Activated CD4-positive, alpha-beta T cell treated with anti-CD3 and anti-CD28 coated beads for 24 hours (primary cell): Measurements from ENCODE around the gene PLPPR5.
"Not testable (repeated sequence)": the region's sequence is repeated elsewhere in the genome, so short reads cannot be mapped to it uniquely, and the experiment has no call there.

Experiments
- DNase-seq, 2 donors: peaks; one replicate each; pipeline ENCODE4 v3.0.0-alpha.2; 2020; ENCODE audit warnings: low read depth in 2 of 2

Gene PLPPR5, protein sequence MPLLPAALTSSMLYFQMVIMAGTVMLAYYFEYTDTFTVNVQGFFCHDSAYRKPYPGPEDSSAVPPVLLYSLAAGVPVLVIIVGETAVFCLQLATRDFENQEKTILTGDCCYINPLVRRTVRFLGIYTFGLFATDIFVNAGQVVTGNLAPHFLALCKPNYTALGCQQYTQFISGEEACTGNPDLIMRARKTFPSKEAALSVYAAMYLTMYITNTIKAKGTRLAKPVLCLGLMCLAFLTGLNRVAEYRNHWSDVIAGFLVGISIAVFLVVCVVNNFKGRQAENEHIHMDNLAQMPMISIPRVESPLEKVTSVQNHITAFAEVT

DNA sequence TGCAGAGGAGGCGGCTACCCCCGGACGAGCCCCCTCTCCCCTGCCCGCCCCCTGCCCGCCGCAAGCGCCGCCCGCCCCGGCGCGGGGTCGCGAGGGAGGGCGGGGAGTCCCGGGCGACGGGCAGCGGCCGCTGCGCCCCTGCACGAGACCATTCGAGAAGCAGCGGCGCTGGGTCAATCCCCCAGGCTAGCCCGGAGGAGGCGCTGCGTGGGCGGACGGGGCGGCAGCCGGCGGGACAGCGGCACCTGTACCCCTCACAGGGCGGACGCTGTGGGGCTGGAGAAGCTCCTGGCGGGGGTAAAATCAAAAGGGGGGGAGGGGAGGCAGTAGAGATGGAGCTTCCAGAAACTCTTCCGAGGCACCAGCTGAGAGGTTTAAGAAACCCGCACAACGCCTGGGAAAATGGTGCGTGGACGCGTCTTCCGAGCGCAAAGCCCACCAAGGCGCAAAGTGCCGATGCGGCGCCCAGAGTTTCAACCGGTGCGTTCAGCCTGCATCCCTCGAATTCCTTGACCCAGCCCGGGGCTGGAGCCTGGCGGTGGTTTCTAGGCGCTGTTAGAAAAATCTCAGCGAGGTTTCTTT is at the start of gene PLPPR5:
Gene PLPPR5 (minus strand): TSS at position 1 of the 582 bp plus-strand sequence. CDS start 190 bp downstream, outside the sequence.
- no peak for DNase-seq

DNA sequence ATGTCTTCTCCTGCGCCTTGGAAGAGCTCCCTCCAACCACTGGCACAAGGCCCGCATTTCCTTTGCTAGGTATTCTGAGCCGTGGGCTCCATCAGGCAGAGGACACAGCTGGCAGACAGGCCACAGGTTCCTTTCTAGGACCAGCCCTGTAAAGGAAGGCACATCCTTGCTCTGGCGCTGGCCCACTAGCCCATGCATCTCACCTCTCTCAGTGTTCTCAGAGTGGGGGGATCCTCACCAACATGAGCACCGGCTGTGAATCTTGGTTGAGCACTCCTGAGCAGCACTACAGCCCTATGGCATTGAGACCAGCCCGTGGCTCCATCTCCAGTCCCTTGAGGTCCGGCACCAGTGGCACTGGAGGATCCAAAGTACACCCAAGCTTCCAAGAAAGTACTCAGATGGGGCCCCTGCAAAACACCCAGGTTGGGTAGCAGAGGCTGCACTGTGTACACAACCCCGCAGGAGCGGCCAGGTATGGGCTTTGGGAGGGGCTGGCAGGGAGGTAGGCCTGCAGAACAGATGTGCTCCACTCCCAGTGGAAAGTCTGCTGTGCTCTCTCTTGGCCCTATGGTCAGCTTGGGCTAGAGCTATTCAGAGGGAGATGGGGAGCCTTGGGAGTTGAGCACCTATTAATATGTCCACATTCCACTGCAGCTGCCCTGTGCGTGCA is 47.1 kb upstream of the PLPPR5 start:
- no peak for DNase-seq

DNA sequence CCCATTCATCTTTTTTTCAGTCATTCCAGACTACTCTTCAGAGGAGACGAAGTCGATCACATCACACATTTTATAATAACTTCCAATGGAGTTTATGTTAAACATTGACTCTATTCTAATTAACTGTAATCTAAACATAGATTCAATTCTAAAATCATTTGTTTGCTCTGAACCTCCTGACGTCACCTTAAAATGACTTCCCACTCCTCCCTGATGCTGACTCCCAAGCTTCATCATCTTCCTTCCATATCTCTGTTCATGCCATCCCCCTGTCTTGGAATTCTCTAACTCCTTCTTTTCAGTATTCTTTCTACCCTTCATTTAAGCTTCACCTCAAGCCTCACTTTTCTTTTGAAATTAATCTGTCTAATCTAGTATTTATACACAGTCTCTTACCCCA is 45.1 kb upstream of the PLPPR5 start:
- no peak for DNase-seq

DNA sequence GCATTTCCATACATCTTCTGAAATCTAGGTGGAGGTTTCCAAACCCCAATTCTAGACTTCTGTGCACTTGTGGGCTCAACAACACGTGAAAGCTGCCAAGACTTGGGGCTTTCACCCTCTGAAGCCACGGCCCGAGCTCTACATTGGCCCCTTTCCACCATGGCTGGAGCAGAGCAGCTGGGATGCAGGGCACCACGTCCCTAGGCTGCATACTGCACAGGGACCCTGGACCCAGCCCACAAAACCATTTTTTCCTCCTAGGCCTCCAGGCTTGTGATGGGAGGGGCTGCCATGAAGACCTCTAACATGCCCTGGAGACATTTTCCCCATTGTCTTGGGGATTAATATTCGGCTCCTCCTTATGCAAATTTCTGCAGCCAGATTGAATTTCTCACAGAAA is 32.1 kb upstream of the PLPPR5 start:
- not testable (repeated sequence) for DNase-seq

DNA sequence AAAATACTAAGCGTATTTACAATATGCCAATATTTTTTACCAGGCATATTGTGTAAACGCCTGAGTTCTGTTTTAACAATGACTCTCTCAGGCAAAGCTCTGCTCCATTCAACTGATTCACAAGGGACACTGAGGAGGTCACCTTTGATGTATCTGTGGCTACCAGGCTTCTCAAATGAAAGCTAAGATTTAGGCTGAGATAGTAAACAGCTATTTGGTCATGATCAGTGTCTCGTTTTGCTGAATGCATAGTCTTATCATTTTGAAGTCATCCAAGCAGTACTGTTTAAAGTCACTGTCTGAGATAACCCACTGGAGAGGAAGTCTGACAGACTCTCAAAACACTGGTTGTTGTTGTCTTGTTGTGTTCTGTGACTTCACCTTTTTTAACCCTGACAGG is 13.7 kb upstream of the PLPPR5 start:
- DNase-seq: no peak

DNA sequence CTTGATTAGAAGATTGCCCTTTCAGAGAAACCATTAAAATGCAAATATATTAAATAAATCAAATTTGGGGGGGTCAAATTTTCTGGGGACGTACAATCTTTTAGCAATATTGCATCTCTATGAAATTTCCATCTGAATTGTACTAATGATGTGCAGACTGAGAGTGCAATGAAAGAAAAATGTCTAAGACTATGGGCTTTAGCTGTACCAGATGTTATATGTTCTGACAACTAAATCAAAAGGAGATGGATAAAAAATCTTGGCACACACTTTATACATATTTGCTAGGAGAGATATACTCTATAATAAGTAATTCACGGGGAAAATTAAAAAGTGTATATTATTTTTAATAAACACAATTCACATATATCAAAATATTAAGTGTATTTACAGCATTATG is 13.0 kb upstream of the PLPPR5 start:
- no peak for DNase-seq

DNA sequence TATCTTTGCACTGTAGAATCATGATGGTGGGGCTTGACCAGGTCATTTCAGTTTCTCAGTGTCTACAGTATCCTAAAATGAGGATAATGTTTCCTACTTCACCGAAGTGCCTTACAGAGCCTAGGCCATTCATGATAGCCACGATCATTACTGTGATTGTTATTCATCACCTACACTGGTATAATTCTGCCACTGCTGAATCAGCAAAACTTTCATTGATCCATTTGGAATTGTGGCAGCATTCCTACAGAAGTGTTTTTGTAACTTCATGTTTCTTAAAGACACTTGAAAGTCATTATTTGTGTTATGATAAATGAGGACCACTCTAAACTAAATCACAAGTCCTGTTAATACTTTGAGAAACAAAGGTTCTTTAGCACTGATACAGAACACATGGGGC is 6.0 kb upstream of the PLPPR5 start:
- DNase-seq: no peak

DNA sequence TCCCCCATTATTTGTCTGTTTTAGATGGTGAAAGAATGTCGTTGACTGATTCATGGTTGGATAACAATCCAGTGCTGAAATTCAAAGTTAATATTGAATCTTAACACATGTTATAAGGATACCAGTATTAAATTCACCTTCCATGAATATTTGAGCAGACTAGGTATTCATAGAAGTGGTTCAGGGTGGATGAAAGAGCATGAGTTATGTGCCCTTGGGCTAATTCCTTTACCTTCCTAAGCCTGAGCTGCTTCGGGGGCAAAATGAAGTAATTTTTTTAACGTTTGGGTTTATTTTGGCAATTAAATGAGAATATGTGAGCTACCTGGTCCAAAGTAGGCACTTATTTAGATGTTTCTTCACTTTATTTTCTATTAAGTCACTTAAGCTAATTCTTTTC is 2.7 kb upstream of the PLPPR5 start:
- DNase-seq: no peak

DNA sequence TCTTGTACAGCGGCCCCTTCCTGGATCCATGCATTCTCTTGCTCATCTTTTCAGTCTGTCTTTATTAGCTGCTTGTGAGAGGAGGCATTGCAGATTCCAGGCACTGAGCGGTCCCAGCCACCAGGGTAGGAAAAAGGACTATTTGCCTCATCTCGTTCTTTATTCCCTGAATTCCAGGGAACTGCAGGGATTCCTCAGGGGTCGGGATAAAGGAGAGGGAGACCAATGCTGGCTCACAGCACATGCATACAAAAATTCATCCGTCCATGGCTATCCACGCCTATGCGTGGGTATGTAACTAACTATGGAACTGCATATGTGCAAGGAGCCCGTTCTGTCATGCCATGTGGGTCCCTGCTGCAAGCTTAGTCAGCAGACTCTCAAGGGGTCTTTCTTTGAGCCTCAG is 879 bp upstream of the PLPPR5 start:
- DNase-seq: no peak

DNA sequence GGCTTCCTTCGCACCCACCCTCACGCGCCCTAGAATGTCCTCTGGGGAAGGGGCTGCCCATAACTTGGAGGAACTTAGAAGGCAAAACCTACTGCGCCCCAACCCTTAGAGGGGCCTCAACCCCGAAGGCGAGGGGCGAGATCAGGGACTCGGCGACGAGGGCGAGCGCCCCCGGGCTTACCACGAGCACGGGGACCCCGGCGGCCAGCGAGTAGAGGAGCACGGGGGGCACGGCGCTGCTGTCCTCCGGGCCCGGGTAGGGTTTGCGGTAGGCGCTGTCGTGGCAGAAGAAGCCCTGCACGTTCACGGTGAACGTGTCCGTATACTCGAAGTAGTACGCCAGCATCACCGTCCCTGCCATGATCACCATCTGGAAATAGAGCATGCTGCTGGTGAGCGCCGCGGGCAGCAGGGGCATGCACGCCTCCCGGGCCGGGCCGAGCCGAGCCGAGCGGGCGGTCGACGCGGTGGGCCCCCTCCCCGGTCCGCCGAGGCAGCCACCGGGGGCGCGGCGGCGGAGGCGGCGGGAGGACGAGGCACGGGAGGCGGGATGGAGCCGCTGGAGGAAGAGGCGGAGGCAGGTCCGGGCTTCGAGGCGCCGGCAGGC is 304 bp downstream of the PLPPR5 start:
- no peak for DNase-seq

DNA sequence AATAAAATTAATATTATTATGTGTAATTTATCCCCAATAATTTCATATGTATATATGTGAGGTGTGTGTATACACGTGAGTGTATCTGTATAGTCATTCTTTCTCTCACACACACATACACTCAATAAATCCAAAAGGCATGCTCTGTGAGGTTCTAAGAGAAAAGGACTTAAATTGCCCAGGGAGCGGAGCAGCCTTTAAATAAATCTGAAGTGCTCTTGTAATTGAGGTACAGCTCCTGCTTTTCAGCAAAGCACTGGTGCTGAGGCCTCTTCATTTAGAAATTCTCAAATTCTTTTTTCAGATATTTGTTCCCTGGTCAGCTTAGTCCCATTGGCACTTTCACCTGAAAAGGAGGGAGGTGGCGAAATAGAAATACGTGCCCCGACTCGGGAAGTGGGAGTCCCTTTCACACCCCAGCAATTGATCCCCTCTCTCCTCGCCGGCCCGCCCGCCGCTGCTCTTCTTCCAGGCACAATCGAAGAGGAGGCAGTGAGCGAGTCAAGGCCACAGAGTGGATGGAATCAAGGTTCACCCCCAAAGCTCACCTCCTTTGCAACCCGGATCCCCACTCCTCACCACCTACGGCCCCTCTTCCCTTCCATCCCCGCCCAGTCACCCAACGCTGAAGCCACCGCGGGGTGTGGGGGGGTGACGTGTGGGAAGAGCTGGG is 944 bp downstream of the PLPPR5 start:
- DNase-seq: no peak

DNA sequence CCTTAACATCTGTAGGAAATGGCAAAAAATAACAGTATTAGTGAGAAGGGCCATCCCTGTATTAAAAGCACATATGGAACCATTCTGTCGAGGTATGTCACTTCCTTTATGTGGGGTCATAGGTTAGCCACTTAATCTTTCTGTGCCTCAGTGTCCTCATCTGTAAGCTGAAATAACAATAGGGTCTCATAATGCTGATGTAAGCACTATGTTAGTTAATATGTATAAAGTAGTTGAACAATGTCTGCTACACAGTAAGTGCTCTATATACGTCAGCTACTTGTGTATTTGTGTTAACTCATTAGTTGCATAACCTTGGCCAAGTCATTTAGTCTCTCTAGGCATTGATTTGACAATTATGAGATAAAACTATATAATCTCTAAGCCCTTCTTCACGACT is 11.8 kb downstream of the PLPPR5 start:
- DNase-seq: no peak

DNA sequence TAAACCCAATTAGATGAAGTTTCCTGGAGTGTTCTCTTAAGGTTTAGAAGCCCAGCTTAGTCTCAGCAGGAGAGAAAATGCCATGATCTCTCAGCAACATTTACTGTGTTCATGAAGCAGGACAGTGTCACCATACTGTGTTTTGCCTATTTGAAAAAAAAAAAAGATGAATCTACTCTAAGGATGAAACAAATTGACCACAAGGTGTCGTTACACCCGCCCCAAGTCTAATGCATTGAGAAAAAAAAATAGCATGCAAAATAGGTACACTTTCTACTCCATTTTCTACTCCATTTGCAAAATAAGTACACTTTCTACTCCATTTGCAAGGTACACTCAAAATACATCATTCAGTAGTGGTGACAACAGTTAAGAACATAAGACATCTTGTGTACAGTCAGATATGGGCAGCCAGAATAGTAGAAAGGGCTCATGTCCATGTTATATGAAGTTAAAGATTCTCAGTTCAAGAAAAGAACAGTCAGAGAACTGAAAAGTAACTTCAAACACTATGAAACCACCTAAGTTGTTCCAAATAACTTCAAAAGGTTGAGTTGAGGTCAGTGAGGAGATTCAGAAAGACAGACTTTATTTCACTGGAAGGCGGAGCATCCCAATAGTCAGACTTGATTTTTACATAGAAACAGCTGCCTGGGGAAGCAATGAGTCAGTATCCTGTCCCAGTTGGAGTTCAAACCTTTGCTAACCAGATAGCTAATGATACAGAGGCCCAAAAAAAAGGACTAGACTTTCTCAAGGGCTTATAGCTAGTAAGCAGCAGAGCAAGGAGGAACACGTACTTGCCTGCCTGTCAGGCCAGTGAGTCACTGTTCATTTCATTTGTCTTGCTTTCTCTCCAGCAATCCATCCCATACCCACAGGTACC is 13.3 kb downstream of the PLPPR5 start:
- no peak for DNase-seq

DNA sequence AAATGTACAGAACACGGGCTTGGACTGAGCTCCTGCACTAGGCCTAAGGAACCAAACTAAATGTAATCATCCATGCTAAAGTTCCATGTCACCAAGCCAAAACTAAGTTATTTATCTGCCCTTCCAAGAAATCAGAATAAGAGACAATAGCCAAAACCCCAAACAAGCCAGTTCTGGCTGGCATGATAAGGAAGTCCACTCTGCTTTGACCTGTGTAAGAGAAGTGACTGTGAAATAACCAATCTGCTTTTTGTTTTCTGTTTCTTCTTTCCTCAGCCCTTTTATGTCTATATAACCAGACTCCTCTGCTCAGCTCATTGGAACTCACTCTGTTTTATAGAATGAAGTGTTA is 15.1 kb downstream of the PLPPR5 start:
- DNase-seq: no peak

DNA sequence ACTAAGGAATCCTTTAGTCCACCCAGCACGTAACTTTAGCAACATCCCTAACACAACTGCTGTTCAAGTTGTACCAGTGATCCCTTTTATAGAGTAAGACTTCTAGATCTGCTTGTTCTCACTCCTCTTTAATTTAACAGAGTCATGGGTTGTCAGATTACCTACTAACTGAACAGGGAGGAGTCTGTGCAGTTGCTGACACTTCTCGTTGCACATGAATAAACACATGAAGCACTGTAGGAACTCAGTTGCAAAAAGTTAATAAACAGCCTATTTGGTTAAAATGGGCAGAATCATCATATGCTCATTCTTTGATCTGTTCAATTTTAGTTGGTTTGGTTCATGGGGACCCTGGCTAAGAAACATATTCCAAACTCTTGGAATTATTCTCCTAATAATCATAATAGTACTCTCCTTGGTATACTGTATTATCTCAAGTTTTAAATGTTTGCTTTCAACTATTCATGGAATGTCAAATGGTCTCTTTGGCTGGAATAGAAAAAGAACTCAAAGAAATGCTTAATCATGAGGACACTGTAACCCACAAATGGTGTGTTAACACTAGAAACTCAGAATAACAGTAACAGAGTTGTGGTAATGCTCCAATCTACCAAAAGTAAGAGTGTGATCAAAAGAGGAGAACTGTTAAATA is 15.6 kb downstream of the PLPPR5 start:
- DNase-seq: no peak

DNA sequence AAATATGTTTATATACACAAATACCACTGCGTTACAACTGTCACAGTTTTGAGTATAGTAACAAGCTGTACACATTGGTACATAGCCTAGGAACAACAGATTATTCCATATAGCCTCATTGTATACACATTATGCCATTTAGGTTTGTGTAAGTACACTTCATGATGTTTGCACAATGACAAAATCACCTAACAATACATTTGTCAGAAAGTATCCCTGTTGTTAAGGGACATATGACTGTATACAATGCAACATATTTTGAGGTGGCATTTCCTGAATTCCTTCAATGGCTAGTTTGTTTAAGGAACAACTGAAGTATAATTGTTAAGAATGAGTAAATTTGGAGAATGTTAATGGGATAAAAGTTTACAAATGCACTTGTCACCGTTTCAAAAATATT is 19.0 kb downstream of the PLPPR5 start:
- DNase-seq: no peak

DNA sequence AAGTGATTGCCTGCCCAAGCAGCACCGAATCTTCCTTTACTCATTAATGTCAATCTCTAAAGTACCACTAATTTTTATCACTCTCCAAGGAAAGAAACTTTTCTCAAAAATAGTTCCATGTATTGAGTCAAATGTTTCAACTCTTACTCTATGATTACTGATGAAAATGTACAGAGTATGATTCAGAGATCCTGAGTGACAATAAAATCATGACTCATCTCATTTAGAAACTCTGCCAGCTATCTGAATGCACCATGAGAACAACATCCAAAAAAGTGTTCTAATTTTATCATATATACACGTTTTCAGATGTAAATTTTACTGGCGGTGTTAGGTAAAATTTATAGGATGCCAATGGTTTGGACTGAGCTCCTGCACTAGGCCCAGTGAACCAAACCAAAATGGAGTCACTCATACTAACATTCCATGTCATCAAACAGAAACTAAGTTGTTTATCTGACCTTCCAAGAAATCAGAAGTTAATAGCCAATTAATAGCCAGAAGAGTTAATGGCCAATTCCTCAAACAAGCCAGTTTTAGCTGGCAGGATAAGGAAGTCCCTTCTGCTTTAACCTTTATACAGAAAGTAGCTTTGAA is 22.6 kb downstream of the PLPPR5 start:
- DNase-seq: no peak

DNA sequence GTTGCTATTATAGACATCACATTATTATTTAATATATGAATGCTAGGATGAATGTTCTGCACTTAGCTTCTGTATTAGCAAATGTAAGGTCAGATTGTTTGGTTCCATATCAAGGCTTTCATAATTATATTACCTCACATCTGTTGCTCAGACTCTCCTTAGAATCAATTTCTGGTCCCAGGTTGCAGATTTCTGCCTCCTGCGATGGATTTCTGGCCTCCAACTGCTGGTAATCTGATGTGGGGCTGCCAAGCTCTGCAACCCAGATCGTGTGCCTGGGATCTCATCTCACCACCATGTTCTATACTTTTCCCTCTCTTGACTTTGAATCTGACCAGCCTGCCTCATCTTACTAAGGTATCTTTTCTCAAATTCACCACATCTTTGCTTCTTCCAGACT is 25.2 kb downstream of the PLPPR5 start:
- no peak for DNase-seq

DNA sequence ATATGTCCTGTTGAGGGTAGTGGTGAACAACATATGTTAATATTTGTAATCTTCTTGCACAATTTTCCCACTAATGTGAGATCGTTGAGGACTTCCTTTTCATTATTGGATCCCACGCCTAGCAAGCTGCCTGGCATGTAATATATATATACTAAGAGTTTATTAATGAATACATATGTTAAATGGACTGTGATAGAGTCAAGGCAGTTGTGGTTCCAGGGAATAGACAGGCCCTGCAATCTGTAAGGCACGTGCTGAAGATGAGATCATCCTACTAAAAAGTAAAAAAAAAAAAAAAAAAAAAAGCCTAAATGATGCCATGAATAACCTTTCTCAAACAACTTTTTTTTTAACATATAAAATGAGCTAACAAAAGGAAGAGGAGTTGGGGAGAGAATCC is 28.9 kb downstream of the PLPPR5 start:
- no peak for DNase-seq

DNA sequence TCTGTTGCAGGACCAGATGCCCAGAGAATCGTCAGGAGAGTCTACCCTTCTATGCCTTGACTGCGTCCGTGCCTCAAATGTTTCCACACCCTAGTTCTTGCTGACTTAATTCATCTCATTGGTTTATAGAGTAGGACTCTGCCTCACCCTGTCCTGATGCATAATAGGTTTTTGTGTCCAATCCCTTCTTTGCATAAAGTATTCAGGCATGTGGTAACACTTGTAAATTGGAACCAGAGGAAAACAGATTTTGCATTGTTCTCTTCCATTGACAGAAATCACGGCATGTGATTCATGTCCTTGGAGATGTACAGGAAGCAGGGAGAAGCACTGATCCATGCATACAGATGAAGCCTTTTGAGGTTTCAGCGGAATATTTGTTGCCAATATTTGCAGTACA is 29.5 kb downstream of the PLPPR5 start:
- no peak for DNase-seq
